WTC11 (cell line): ENCODE results near the gene CLCN7. TPM values are rescaled to one million over a fixed set of nuclear protein-coding genes. Genes with fewer than 3 reads are reported as not detected.

Source experiments
- ATAC-seq: fragments of 200-7000 bp; cut with Tn5 transposase; 2 replicates; pipeline ENCODE4 v1.10.0; 2021; ENCODE audit warnings: mild to moderate bottlenecking, moderate library complexity
- CTCF ChIA-PET: fragments of 300-600 bp; sonication (Branson Sonifier 250); formaldehyde crosslinking; loops from one replicate; lab custom pipeline; 2021; ENCODE audit warnings: antibody characterized with exemption; lab: Charles Lee
- POLR2A ChIA-PET: fragments of 350-600 bp; sonication (Branson Sonifier 250); formaldehyde crosslinking; loops from one replicate; lab custom pipeline; 2021; ENCODE audit warnings: antibody characterized with exemption; lab: Charles Lee
- DNase-seq: peaks from one replicate; pipeline ENCODE4 v3.0.0; 2021; ENCODE audit warnings: low spot score
- H3K27ac Mint-ChIP-seq: 2 replicates; pipeline ENCODE4 v1.8.0; 2021; ENCODE audit warnings: mixed read lengths
- H3K27me3 Mint-ChIP-seq: 2 replicates; pipeline ENCODE4 v1.8.0; 2021; ENCODE audit warnings: low read depth, mild to moderate bottlenecking, moderate library complexity, mixed read lengths
- H3K36me3 Mint-ChIP-seq: 2 replicates; pipeline ENCODE4 v1.8.0; 2021; ENCODE audit warnings: mixed read lengths
- H3K4me1 Mint-ChIP-seq: 2 replicates; pipeline ENCODE4 v1.8.0; 2022; ENCODE audit warnings: mixed read lengths
- H3K4me3 Mint-ChIP-seq: 2 replicates; pipeline ENCODE4 v1.8.0; 2021; ENCODE audit warnings: mild to moderate bottlenecking, moderate library complexity, mixed read lengths
- H3K9me3 Mint-ChIP-seq: 2 replicates; pipeline ENCODE4 v1.8.0; 2021; ENCODE audit warnings: mixed read lengths
- AFF4 ChIP-seq: sonication (generic); formaldehyde crosslinking; IDR thresholded peaks from 2 replicates; pipeline ENCODE4 v1.8.1; 2023; ENCODE audit warnings: mild to moderate bottlenecking, missing genetic modification reagents, borderline replicate concordance
- ATF1 ChIP-seq: sonication (generic); formaldehyde crosslinking; IDR thresholded peaks from 2 replicates; pipeline ENCODE4 v1.8.1; 2023; ENCODE audit warnings: mild to moderate bottlenecking, moderate library complexity, missing genetic modification reagents
- CBFB ChIP-seq: sonication (generic); formaldehyde crosslinking; IDR thresholded peaks from 2 replicates; pipeline ENCODE4 v1.8.1; 2022; ENCODE audit warnings: mild to moderate bottlenecking, low read depth, missing genetic modification reagents
- CREB1 ChIP-seq: sonication (generic); formaldehyde crosslinking; IDR thresholded peaks from 2 replicates; pipeline ENCODE4 v1.8.0; 2023; ENCODE audit warnings: mild to moderate bottlenecking, missing genetic modification reagents
- E2F1 ChIP-seq: sonication (generic); formaldehyde crosslinking; IDR thresholded peaks from 2 replicates; pipeline ENCODE4 v1.8.0; 2022; ENCODE audit warnings: mild to moderate bottlenecking, missing genetic modification reagents
- E2F5 ChIP-seq: sonication (generic); formaldehyde crosslinking; IDR thresholded peaks from 2 replicates; pipeline ENCODE4 v1.8.1; 2022; ENCODE audit warnings: mild to moderate bottlenecking, moderate library complexity, missing genetic modification reagents
- EMX1 ChIP-seq: fragments of 250-450 bp; sonication (Bioruptor Pico); IDR thresholded peaks from 2 replicates; pipeline ENCODE4 v1.8.0; 2021; ENCODE audit warnings: mild to moderate bottlenecking
- FOXK1 ChIP-seq: sonication (generic); formaldehyde crosslinking; IDR thresholded peaks from 2 replicates; pipeline ENCODE4 v1.8.0; 2022; ENCODE audit warnings: mild to moderate bottlenecking, moderate library complexity, missing genetic modification reagents
- FOXP1 ChIP-seq: sonication (generic); formaldehyde crosslinking; IDR thresholded peaks from 2 replicates; pipeline ENCODE4 v1.8.0; 2022; ENCODE audit warnings: missing genetic modification reagents, mild to moderate bottlenecking, moderate library complexity, borderline replicate concordance
- GTF2I ChIP-seq: fragments of 250-450 bp; sonication (Bioruptor Pico); conservative IDR thresholded peaks from 2 replicates; pipeline ENCODE4 v1.4.0; 2021; ENCODE audit warnings: mild to moderate bottlenecking
- JAZF1 ChIP-seq: fragments of 250-450 bp; sonication (Bioruptor Pico); IDR thresholded peaks from 2 replicates; pipeline ENCODE4 v1.9.0; 2021; ENCODE audit warnings: moderate library complexity, mild to moderate bottlenecking, inconsistent platforms
- NFE2L1 ChIP-seq: sonication (generic); formaldehyde crosslinking; IDR thresholded peaks from 2 replicates; pipeline ENCODE4 v1.8.1; 2023; ENCODE audit warnings: missing genetic modification reagents
- NFYB ChIP-seq: sonication (generic); formaldehyde crosslinking; conservative IDR thresholded peaks from 2 replicates; pipeline ENCODE4 v1.8.0; 2022; ENCODE audit warnings: low read depth, missing genetic modification reagents
- NR3C1 ChIP-seq: sonication (generic); formaldehyde crosslinking; conservative IDR thresholded peaks from 2 replicates; pipeline ENCODE4 v1.8.1; 2023; ENCODE audit warnings: low read depth, mild to moderate bottlenecking, missing genetic modification reagents
- PRDM15 ChIP-seq: sonication (generic); formaldehyde crosslinking; IDR thresholded peaks from 2 replicates; pipeline ENCODE4 v1.8.0; 2022; ENCODE audit warnings: missing genetic modification reagents
- PRRX2 ChIP-seq: fragments of 250-450 bp; sonication (Bioruptor Pico); IDR thresholded peaks from 2 replicates; pipeline ENCODE4 v1.8.0; 2021; ENCODE audit warnings: mild to moderate bottlenecking
- RORB ChIP-seq: fragments of 250-450 bp; sonication (Bioruptor Pico); IDR thresholded peaks from 2 replicates; pipeline ENCODE4 v1.9.0; 2021; ENCODE audit warnings: mild to moderate bottlenecking
- STAT6 ChIP-seq: sonication (generic); formaldehyde crosslinking; conservative IDR thresholded peaks from 2 replicates; pipeline ENCODE4 v1.8.1; 2023; ENCODE audit warnings: mild to moderate bottlenecking, low read depth, missing genetic modification reagents, moderate library complexity
- TEAD1 ChIP-seq: sonication (generic); formaldehyde crosslinking; IDR thresholded peaks from 2 replicates; pipeline ENCODE4 v1.8.0; 2022; ENCODE audit warnings: mild to moderate bottlenecking, missing genetic modification reagents
- TP53 ChIP-seq: sonication (generic); formaldehyde crosslinking; IDR thresholded peaks from 2 replicates; pipeline ENCODE4 v1.8.1; 2023; ENCODE audit warnings: mild to moderate bottlenecking, missing genetic modification reagents
- USF2 ChIP-seq: sonication (generic); formaldehyde crosslinking; IDR thresholded peaks from 2 replicates; pipeline ENCODE4 v1.8.1; 2023; ENCODE audit warnings: mild to moderate bottlenecking, missing genetic modification reagents, moderate library complexity
- ZNF423 ChIP-seq: fragments of 250-450 bp; sonication (Bioruptor Pico); IDR thresholded peaks from 2 replicates; pipeline ENCODE4 v2.1.2; 2022; ENCODE audit warnings: mild to moderate bottlenecking, moderate library complexity
- total RNA-seq: library from RNA; stranded (reverse); gene quantifications from 3 replicates; pipeline ENCODE4 v1.2.3, GENCODE V29; 2021

The CLCN7 gene
- total RNA-seq, 1 experiment from 2014 or later: 94.1 TPM

GRCh38 chr16:1499756-1500464, 25.1 kb upstream of the CLCN7 start (continued):
- TF ChIP-seq FOXK1 (no peak), JAZF1 (no peak), NFYB (no peak), GTF2I (no peak), TEAD1 (CRISPR knock-in tag) (no peak), TP53 (CRISPR knock-in tag) (no peak), CBFB (no peak)
- TF ChIP-seq, all 79 proteins: peak for 0

GRCh38 chr16:1498899-1499676, 24.3 kb upstream of the CLCN7 start:
- H3K36me3 Mint-ChIP-seq: peaks cover 18% of the 10 kb centered on the region
- ChIA-PET CTCF (interaction anchor here (1.3 kb wide), 1 partner anchor 44 kb away, joined by 3 read pairs; no protein-coding TSS in a partner anchor), POLR2A (no interaction called here)
- no peak overlapping the region for H3K4me3 Mint-ChIP-seq
- no peaks in the 10 kb centered on the region for H3K9me3 Mint-ChIP-seq
- H3K27ac Mint-ChIP-seq: no peak overlapping the region
- DNase-seq (no peak), ATAC-seq (no peak)
- 0 out of 2 replicates have a peak, but pooled peaks cover 4% of the 10 kb centered on the region for H3K4me1 Mint-ChIP-seq
- H3K27me3 Mint-ChIP-seq: no peaks in the 10 kb centered on the region
- TF ChIP-seq RORB (CRISPR knock-in tag): no peak
- TF ChIP-seq STAT6 (CRISPR knock-in tag): no peak
- TF ChIP-seq E2F1 (CRISPR knock-in tag): no peak
- TF ChIP-seq ZNF423 (CRISPR knock-in tag): no peak
- TF ChIP-seq USF2: no peak
- no peak for TF ChIP-seq FOXP1 (CRISPR knock-in tag)
- no peak for TF ChIP-seq AFF4
- TF ChIP-seq E2F5: no peak
- no peak for TF ChIP-seq PRDM15
- no peak for TF ChIP-seq NFE2L1 (CRISPR knock-in tag)
- no peak for TF ChIP-seq NR3C1 (CRISPR knock-in tag)
- TF ChIP-seq PRRX2 (CRISPR knock-in tag): no peak
- no peak for TF ChIP-seq CREB1
- TF ChIP-seq ATF1 (CRISPR knock-in tag): no peak
- no peak for TF ChIP-seq EMX1 (CRISPR knock-in tag)
